ENCODE data around the gene STIP1. TPM values are rescaled to one million over a fixed set of nuclear protein-coding genes. Genes with fewer than 3 reads are reported as not detected.
A peak's percentile ranks its signal among the peaks of the same experiment; 100 is the strongest.

Gene STIP1
- total RNA-seq, 1 donor from 2014 or later, result 77.7 TPM

GRCh38 chr11:64239662-64240434, 53.9 kb downstream of the STIP1 start:
- H3K4me3 ChIP-seq, result peak overlapping the region; percentile 91 to 97
- intact Hi-C loops (cut with DNase I), result loop anchor here (2.0 kb wide), 1 partner anchor 65 kb away; the partner anchor contains the start of gene ESRRA
- DNase-seq (ENCODE audit: low spot score in 2 of 2), result no peak
- peaks cover 28 to 32% of the 10 kb centered on the region in 2 donors for H3K36me3 ChIP-seq
- no peaks in the 10 kb centered on the region for H3K27me3 ChIP-seq
- H3K9me3 ChIP-seq, result no peaks in the 10 kb centered on the region
- H3K27ac ChIP-seq, result peak overlapping the region; percentile 99
- peaks cover 5 to 37% of the 10 kb centered on the region in 2 donors for H3K4me1 ChIP-seq
- no peak for TF ChIP-seq CTCF (IDR thresholded peaks at IDR 0.05)

DNA sequence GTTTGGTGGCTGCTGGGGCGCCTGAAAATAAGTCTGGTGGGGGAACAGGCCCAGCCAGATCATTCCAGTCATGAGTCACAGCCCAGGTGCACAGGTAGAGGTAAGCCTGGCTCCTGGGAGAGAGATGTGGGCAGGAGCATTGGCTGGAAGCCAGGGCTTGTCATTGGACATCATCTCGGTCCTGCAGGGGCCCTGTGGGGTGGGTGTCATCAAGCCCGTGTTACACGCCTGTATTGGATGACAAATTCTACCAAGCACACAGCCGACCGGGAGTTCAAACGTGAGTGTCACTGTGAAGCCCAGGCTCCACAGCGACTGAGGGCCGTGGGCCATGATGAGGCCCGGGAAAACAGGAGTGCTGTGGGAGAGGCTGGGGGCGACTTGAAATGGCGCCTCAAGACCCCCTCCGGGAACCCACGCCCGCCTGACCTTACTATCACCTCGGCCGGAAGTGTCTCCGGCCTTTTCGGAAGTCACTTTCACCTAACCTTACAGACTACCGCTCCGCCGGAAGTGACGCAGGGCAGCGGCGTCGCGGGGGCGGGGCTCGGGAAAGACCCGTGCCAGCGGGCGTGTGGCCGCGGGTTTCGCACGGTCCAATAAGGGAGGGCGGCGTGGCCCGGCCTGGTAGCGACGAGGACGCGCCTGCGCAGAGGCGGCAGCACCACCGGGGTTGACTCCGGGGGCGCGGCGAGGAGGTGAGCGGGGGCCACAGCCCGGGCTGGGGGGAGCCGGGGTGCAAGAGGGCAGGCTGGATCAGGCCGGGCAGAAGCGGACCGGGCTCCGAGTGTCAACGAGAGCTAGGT, 54.7 kb downstream of the STIP1 start, which contains the start of gene FKBP2:
Gene FKBP2, plus strand, starts transcription at position 661 of the 806 bp plus-strand sequence. CDS start 1,293 bp downstream, outside the sequence.
- no peak for TF ChIP-seq CTCF (IDR thresholded peaks at IDR 0.05)
- DNase-seq (ENCODE audit: low spot score in 2 of 2), result peak; percentile 95 to 99
- peaks cover 4 to 32% of the 10 kb centered on the region in 2 donors for H3K4me1 ChIP-seq
- peak within 1 kb of the TSS; percentile 99 for H3K27ac ChIP-seq
- no peaks in the 10 kb centered on the region for H3K27me3 ChIP-seq
- intact Hi-C loops (cut with DNase I), result loop anchor here (1.0 to 2.0 kb wide), 2 partner anchors 30 to 64 kb away; partner anchors contain the start of gene ESRRA
- H3K4me3 ChIP-seq, result peak within 1 kb of the TSS; percentile 91 to 97
- H3K36me3 ChIP-seq, result peaks cover 28 to 32% of the 10 kb centered on the region in 2 donors
- no peaks in the 10 kb centered on the region for H3K9me3 ChIP-seq

DNA sequence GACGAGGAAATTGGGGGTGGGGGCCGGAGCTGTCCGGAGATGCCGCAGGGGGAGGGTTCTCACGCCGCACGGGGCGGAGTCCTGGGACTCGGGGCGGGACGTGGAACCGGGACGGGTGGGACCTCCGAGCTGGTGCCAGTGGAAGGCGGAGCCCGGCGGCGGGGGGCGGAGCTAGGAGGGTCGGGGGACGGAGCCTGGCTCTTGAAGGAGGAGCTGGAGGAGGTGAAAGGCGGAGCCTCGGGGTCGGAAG, 55.2 kb downstream of the STIP1 start:
- peaks cover 6 to 28% of the 10 kb centered on the region in 2 donors for H3K4me1 ChIP-seq

GRCh38 chr11:64241491-64242374, 55.8 kb downstream of the STIP1 start:
- H3K4me3 ChIP-seq, result peak overlapping the region; percentile 91 to 97
- H3K27ac ChIP-seq, result peak overlapping the region; percentile 96 to 99
- peaks cover 28 to 32% of the 10 kb centered on the region in 2 donors for H3K36me3 ChIP-seq
- H3K27me3 ChIP-seq, result no peaks in the 10 kb centered on the region
- no peaks in the 10 kb centered on the region for H3K9me3 ChIP-seq
- DNase-seq (ENCODE audit: low spot score in 2 of 2), result peak in 1 of 2 donors; percentile 80
- TF ChIP-seq CTCF (IDR thresholded peaks at IDR 0.05), result peak in 1 of 3 experiments; percentile 29
- intact Hi-C loops (cut with DNase I), result loop anchor here (1.0 to 2.0 kb wide), 2 partner anchors 29 to 63 kb away; partner anchors contain the start of gene ESRRA
- H3K4me1 ChIP-seq, result peaks cover 6 to 28% of the 10 kb centered on the region in 2 donors

More for the DNA sequence above, 55.2 kb downstream of the STIP1 start:
- H3K27me3 ChIP-seq, result no peaks in the 10 kb centered on the region
- intact Hi-C loops (cut with DNase I), result loop anchor here (1.0 to 2.0 kb wide), 2 partner anchors 29 to 64 kb away; partner anchors contain the start of gene ESRRA
- peak overlapping the region; percentile 99 for H3K27ac ChIP-seq
- peak overlapping the region; percentile 91 to 97 for H3K4me3 ChIP-seq
- peaks cover 28 to 32% of the 10 kb centered on the region in 2 donors for H3K36me3 ChIP-seq
- no peaks in the 10 kb centered on the region for H3K9me3 ChIP-seq
- TF ChIP-seq CTCF (IDR thresholded peaks at IDR 0.05), result no peak
- peak; percentile 97 to 100 for DNase-seq (ENCODE audit: low spot score in 2 of 2)

Measured in ascending aorta (tissue), 2 donors.